Fibroblast of mammary gland (primary cell): ENCODE measurements around the gene GJC1.

Experiments
- DNase-seq: peaks from one replicate; pipeline ENCODE4 v3.0.0-alpha.2; 2010; ENCODE audit warnings: low read depth
- H3K4me3 ChIP-seq: 2 replicates; pipeline ENCODE4 v1.5.1; 2011; ENCODE audit warnings: low read depth, mild to moderate bottlenecking, low read length, moderate library complexity; ENCODE audit not compliant: control insufficient read depth
- TF ChIP-seq, protein P1 (sequence below): conservative IDR thresholded peaks from 2 replicates; pipeline ENCODE4 v1.5.1; 2011; ENCODE audit warnings: low read depth, low read length, inconsistent platforms; ENCODE audit not compliant: control insufficient read depth, insufficient read depth

The GJC1 gene

DNA sequence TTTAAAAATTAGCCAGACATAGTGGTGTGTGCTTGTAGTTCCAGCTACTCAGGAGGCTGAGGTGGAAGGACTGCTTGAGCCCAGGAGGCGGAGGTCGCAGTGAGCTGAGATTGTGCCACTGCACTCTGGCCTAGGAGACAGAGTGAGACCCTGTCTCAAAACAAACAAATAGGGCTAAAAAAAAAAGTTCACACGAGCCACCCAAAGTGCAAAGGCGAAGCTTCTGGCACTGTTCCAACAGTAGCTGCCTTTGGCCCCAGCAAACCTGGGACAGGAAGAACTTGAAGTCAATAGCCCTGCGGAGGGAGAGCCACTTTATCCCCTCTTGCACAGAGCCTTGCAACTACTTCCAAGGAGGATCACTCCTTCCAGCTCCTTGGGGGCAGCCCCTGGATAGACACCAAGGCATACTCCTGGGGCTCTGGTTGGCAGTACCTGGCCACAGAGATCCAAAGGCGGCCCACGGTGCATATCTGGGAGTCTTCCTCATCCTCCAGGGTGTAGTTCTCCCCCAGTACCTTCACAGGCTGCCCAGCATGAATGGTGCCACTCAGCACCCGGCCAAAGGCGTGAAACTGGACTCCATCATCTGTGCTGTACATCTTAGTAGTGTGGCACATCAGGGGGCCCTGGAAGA lies 32.3 kb upstream of the GJC1 start:
- no peak overlapping the region for H3K4me3 ChIP-seq
- DNase-seq = no peak
- TF ChIP-seq, protein P1, sequence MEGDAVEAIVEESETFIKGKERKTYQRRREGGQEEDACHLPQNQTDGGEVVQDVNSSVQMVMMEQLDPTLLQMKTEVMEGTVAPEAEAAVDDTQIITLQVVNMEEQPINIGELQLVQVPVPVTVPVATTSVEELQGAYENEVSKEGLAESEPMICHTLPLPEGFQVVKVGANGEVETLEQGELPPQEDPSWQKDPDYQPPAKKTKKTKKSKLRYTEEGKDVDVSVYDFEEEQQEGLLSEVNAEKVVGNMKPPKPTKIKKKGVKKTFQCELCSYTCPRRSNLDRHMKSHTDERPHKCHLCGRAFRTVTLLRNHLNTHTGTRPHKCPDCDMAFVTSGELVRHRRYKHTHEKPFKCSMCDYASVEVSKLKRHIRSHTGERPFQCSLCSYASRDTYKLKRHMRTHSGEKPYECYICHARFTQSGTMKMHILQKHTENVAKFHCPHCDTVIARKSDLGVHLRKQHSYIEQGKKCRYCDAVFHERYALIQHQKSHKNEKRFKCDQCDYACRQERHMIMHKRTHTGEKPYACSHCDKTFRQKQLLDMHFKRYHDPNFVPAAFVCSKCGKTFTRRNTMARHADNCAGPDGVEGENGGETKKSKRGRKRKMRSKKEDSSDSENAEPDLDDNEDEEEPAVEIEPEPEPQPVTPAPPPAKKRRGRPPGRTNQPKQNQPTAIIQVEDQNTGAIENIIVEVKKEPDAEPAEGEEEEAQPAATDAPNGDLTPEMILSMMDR = no peak

DNA sequence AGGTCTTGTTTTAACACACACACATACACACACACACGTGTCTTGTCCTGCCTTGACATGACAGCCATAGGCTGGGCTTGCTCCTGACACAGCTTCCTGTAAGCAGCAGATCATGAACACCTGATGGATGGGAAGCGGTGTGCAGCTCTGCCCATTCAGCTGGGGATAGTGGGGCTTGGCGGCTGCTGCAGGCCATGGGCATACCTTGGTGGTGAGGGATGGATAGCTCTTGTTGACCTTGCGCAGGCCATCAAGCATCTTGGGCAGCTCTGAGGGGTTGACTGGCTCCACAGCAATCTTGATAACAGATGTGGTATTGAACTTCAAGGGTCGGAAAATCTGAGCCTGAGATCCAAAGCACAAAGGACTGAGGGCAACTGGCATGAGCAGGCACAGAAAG lies 29.6 kb upstream of the GJC1 start:
- no peak overlapping the region for H3K4me3 ChIP-seq
- TF ChIP-seq, protein P1 = no peak
- no peak for DNase-seq

DNA sequence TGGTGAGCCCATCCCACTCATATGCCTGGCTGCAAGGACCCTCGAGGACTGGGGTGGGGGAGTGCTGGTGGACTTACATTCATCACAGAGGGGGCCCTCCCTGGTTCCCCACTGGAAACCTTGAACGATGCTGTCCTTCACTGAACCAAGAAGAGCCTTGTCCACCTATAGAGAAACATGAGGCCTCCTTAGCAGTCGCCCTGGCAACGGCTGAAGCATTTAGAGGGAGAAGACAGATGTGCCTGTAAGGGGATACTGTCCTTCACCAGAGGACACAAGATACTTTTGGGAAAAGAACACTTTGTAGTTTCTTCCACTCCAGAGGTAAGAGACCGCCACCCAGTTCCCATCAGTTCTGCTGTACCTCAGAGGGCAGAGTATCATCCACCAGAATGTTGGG lies 24.1 kb upstream of the GJC1 start:
- TF ChIP-seq, protein P1 = no peak
- H3K4me3 ChIP-seq = no peak overlapping the region
- no peak for DNase-seq

DNA sequence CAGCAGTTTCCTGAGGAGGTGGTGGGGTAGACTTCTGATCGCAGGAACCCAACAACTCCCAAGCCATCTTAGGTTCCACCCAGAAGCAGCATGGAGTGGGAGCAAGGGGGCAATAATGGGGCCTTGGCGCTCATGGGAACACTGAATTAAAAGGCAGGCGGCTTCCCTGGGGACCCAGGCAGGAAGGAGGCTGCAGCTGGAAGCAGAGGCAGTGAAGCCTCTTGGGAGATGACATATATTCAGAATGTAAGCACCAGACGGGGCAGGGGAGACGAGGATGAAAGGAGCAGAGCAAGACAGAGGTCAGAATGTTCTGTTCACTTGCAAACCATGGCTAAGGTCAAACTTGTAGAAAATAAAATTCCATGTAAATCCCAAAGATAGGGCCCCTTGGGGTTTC lies 20.5 kb upstream of the GJC1 start:
- DNase-seq = no peak
- H3K4me3 ChIP-seq = no peak overlapping the region
- TF ChIP-seq, protein P1 = no peak

DNA sequence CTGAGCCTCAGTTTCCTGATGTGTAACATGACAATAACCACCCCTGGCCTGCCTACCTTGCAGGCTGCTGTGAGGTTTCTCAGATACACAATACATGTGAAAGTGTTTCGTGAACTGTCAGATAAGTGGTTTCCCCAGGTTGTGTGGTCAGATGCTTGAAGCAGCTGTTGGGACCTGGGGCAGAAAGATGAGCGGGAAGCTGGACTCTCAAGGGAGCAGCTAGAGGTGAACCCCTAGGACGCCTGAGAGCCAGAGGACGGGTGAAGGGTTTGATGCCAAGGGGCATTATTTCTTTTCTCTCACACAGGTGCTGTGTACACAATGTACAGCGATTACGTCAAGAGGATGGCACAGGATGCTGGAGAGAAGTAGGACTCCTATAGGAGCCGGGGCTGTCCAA lies 19.9 kb upstream of the GJC1 start:
- no peak overlapping the region for H3K4me3 ChIP-seq
- no peak for DNase-seq
- TF ChIP-seq, protein P1 = no peak

GRCh38 chr17:44848961-44849489 lies 18.9 kb upstream of the GJC1 start:
- TF ChIP-seq, protein P1 = no peak
- no peak overlapping the region for H3K4me3 ChIP-seq
- DNase-seq = no peak
